ENCODE measurements around the gene JAZF1.

GRCh38 chr7:27868131-27868550 is 312.5 kb downstream of the JAZF1 start:
- TF ChIP-seq CTCF (IDR thresholded peaks at IDR 0.05), result no peak
- no peak for TF ChIP-seq POLR2A (IDR thresholded peaks at IDR 0.05)
